ENCODE results near the gene ABI2.

DNA sequence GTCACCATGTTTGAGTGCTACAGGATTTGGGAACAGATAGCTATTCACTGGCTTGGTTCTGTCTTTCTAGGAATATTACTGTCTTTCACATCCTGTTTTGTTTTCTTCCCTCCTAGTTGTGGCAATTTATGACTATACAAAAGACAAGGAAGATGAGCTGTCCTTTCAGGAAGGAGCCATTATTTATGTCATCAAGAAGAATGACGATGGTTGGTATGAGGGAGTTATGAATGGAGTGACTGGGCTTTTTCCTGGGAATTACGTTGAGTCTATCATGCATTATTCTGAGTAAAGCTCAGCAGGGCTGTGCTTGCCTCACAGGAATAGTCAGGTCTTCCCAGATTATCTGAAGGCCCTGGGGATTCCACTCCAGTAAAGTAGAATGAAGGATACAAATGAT is 98.9 kb downstream of the ABI2 start:
- no peak for TF ChIP-seq POLR2A (IDR thresholded peaks at IDR 0.05; ENCODE audit: low read length)
- TF ChIP-seq GATA1 (IDR thresholded peaks at IDR 0.05; ENCODE audit: low read depth, low read length) = no peak

Measured in erythroblast (primary cell).